Keratinocyte (primary cell): ENCODE data around the gene MST1. TPM values are rescaled to one million over a fixed set of nuclear protein-coding genes. Genes with fewer than 3 reads are reported as not detected.

Source experiments
- DNase-seq: peaks from one replicate; pipeline ENCODE4 v3.0.0-alpha.2; 2011; ENCODE audit warnings: low read depth, missing footprints, low spot score
- FAIRE-seq: peaks from 2 replicates; lab custom pipeline; 2011; peaks lifted over from hg19 to GRCh38; lab: Jason Lieb, UNC
- H2AFZ ChIP-seq: 2 replicates; pipeline ENCODE4 v1.6.0; 2012; ENCODE audit warnings: low read length, control low read depth, inconsistent platforms; ENCODE audit not compliant: control insufficient read depth
- H3K27ac ChIP-seq: 2 replicates; pipeline ENCODE4 v1.5.1; 2011; ENCODE audit warnings: low read length; ENCODE audit not compliant: control insufficient read depth, insufficient read depth
- H3K27me3 ChIP-seq: 3 replicates; pipeline ENCODE4 v1.6.0; 2011; ENCODE audit warnings: low read length; ENCODE audit not compliant: control insufficient read depth, insufficient read depth; ENCODE audit errors: extremely low read depth
- H3K36me3 ChIP-seq, 2 experiments: 2 replicates in 1 of 2; 3 replicates in 1 of 2; pipeline ENCODE4 v1.5.1; 2011; ENCODE audit warnings: low read length in 2 of 2, mild to moderate bottlenecking in 1 of 2; ENCODE audit not compliant: control insufficient read depth in 2 of 2, insufficient read depth in 2 of 2; ENCODE audit errors: extremely low read depth in 1 of 2
- H3K4me1 ChIP-seq: 3 replicates; pipeline ENCODE4 v1.5.1; 2011; ENCODE audit warnings: low read length; ENCODE audit not compliant: control insufficient read depth, insufficient read depth; ENCODE audit errors: extremely low read depth
- H3K4me2 ChIP-seq: 3 replicates; pipeline ENCODE4 v1.6.0; 2011; ENCODE audit warnings: low read depth, low read length; ENCODE audit not compliant: control insufficient read depth, insufficient read depth; ENCODE audit errors: extremely low read depth
- H3K4me3 ChIP-seq, 3 experiments: fragments of 200-600 bp in 1 of 3; sonication (generic) in 1 of 3; 2 replicates in 2 of 3; 3 replicates in 1 of 3; pipeline ENCODE4 v1.5.1; 2011 to 2016; ENCODE audit warnings: low read length in 3 of 3, mild to moderate bottlenecking in 3 of 3, control low read depth in 2 of 3, inconsistent platforms in 1 of 3, low read depth in 1 of 3, mixed read lengths in 1 of 3, mixed run types in 1 of 3, moderate library complexity in 1 of 3; ENCODE audit not compliant: control insufficient read depth in 2 of 3, insufficient read depth in 2 of 3; ENCODE audit errors: extremely low read depth in 1 of 3
- H3K79me2 ChIP-seq: 2 replicates; pipeline ENCODE4 v1.6.0; 2012; ENCODE audit warnings: low read length; ENCODE audit not compliant: control insufficient read depth, insufficient read depth
- H3K9ac ChIP-seq: 3 replicates; pipeline ENCODE4 v1.6.0; 2011; ENCODE audit warnings: low read length; ENCODE audit not compliant: control insufficient read depth, insufficient read depth; ENCODE audit errors: extremely low read depth
- H3K9me1 ChIP-seq: 3 replicates; pipeline ENCODE4 v1.6.0; 2011; ENCODE audit warnings: low read length; ENCODE audit not compliant: control insufficient read depth, insufficient read depth; ENCODE audit errors: extremely low read depth
- H3K9me3 ChIP-seq: 2 replicates; pipeline ENCODE4 v1.5.1; 2012; ENCODE audit warnings: low read depth, low read length; ENCODE audit not compliant: control insufficient read depth
- H4K20me1 ChIP-seq: 3 replicates; pipeline ENCODE4 v1.6.0; 2011; ENCODE audit warnings: low read length; ENCODE audit not compliant: control insufficient read depth, insufficient read depth; ENCODE audit errors: extremely low read depth
- CTCF ChIP-seq, 3 experiments: IDR thresholded peaks in 1 of 3; conservative IDR thresholded peaks in 1 of 3; optimal IDR thresholded peaks in 1 of 3; 2 replicates in 2 of 3; 3 replicates in 1 of 3; pipeline versions ENCODE3 to v1.5.1; 2011; ENCODE audit warnings: low read length in 3 of 3, mild to moderate bottlenecking in 3 of 3, moderate library complexity in 2 of 3, control low read depth in 1 of 3, inconsistent platforms in 1 of 3; ENCODE audit not compliant: insufficient read depth in 2 of 3; ENCODE audit errors: extremely low read depth in 1 of 3
- EZH2 ChIP-seq: IDR thresholded peaks from one replicate; pipeline ENCODE4 v1.6.1; 2012; ENCODE audit warnings: inconsistent platforms, mild to moderate bottlenecking, low read length, moderate library complexity
- dilution Hi-C: fragments of 300-500 bp; cut with MboI; formaldehyde crosslinking; loops from one replicate; pipeline ENCODE4 v1.7.0; 2020; ENCODE audit warnings: low sequenced_read_pairs; ENCODE audit not compliant: extremely low pct_ligation_motif_present
- polyA plus RNA-seq, 5 experiments: library from polyadenylated mRNA; depleted of rRNA in 3 of 5; stranded (reverse) in 3 of 5; stranded (forward) in 1 of 5; unstranded in 1 of 5; fragments of >200 nt; gene quantifications; 1 replicate in 1 of 5; 2 replicates in 3 of 5; 3 replicates in 1 of 5; pipeline versions ENCODE4 v1.2.1 to v1.2.3, GENCODE V29; 2011 to 2012; ENCODE audit warnings: missing spikeins in 2 of 5, low read depth in 1 of 5, low replicate concordance in 1 of 5

The MST1 gene
- polyA plus RNA-seq, 1 donor (not counting 4 experiments of a cell fraction or from before 2014, with no cell fraction given): 5.2 TPM

GRCh38 chr3:49648354-49649019, 40.8 kb downstream of the MST1 start:
- no peak for TF ChIP-seq EZH2
- no peak for TF ChIP-seq CTCF (optimal IDR thresholded peaks at IDR 0.05 in 1 of 3, IDR thresholded peaks at IDR 0.05 in 1 of 3, conservative IDR thresholded peaks at IDR 0.05 in 1 of 3; ENCODE audit: extremely low read depth in 1 of 3, insufficient read depth in 2 of 3, low read length in 3 of 3)
- H3K9ac ChIP-seq: no peak overlapping the region
- dilution Hi-C loops: no loop called here
- H3K9me3 ChIP-seq: no peaks in the 10 kb centered on the region
- H3K4me2 ChIP-seq: no peak overlapping the region
- H3K36me3 ChIP-seq: no peaks in the 10 kb centered on the region
- no peak for DNase-seq
- H3K27me3 ChIP-seq: peaks cover 7% of the 10 kb centered on the region
- no peak overlapping the region for H3K27ac ChIP-seq
- no peaks in the 10 kb centered on the region for H3K79me2 ChIP-seq
- no peak overlapping the region for H3K4me3 ChIP-seq
- no peaks in the 10 kb centered on the region for H3K9me1 ChIP-seq
- FAIRE-seq: no peak
- H3K4me1 ChIP-seq: peaks cover 3% of the 10 kb centered on the region
- no peak overlapping the region for H2AFZ ChIP-seq
- H4K20me1 ChIP-seq: no peaks in the 10 kb centered on the region

GRCh38 chr3:49647741-49648140, 41.5 kb downstream of the MST1 start:
- no peaks in the 10 kb centered on the region for H4K20me1 ChIP-seq
- no peak for TF ChIP-seq CTCF (optimal IDR thresholded peaks at IDR 0.05 in 1 of 3, IDR thresholded peaks at IDR 0.05 in 1 of 3, conservative IDR thresholded peaks at IDR 0.05 in 1 of 3; ENCODE audit: extremely low read depth in 1 of 3, insufficient read depth in 2 of 3, low read length in 3 of 3)
- no peak for TF ChIP-seq EZH2
- H3K9me1 ChIP-seq: no peaks in the 10 kb centered on the region
- FAIRE-seq (no peak), DNase-seq (no peak)
- no peak overlapping the region for H3K9ac ChIP-seq
- no peak overlapping the region for H2AFZ ChIP-seq
- peaks cover 3% of the 10 kb centered on the region for H3K4me1 ChIP-seq
- H3K79me2 ChIP-seq: no peaks in the 10 kb centered on the region
- H3K9me3 ChIP-seq: no peaks in the 10 kb centered on the region
- no peak overlapping the region for H3K4me2 ChIP-seq
- dilution Hi-C loops: no loop called here
- H3K27me3 ChIP-seq: peaks cover 7% of the 10 kb centered on the region
- H3K27ac ChIP-seq: no peak overlapping the region
- no peak overlapping the region for H3K4me3 ChIP-seq
- no peaks in the 10 kb centered on the region for H3K36me3 ChIP-seq
